HG03439 (cell line): ENCODE measurements around the gene TMEM270.
"Not testable (repeated sequence)": the region's sequence is repeated elsewhere in the genome, so short reads cannot be mapped to it uniquely, and the experiment has no call there.

Experiments
- ATAC-seq: cut with Tn5 transposase; IDR thresholded peaks from one replicate; pipeline ENCODE4 v1.9.1; 2021; ENCODE audit warnings: mild to moderate bottlenecking, moderate library complexity; ENCODE audit not compliant: unreplicated experiment

Gene TMEM270, protein sequence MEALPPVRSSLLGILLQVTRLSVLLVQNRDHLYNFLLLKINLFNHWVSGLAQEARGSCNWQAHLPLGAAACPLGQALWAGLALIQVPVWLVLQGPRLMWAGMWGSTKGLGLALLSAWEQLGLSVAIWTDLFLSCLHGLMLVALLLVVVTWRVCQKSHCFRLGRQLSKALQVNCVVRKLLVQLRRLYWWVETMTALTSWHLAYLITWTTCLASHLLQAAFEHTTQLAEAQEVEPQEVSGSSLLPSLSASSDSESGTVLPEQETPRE

GRCh38 chr7:73860859-73861258, at the start of gene TMEM270:
TSS of gene TMEM270 (plus strand) at chr7:73861159. CDS start at chr7:73861195, 36 bp downstream.
- no peak for ATAC-seq

GRCh38 chr7:73811760-73812168, 49.2 kb upstream of the TMEM270 start:
- no peak for ATAC-seq

GRCh38 chr7:73812996-73813395, 48.0 kb upstream of the TMEM270 start:
- no peak for ATAC-seq

DNA sequence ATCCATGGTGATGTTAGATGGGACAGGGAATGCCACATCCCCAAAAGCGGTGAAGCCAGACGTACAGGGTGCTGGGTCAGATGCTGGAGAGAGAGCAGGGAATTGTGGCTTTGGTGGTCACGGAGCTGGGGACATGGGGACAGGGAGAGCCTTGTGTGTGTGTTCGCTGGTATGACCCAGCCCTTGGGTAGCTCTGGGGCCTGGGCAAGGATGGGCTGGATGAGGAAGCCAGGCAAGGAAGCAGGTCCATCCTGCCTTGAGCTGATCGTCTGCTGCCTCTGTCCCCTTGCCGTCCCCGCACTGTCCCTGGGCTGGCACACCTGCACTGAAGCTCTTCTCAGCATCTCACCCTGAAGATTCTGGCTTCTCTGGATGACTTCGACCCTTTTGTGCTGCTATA, 45.5 kb upstream of the TMEM270 start:
- ATAC-seq, result no peak

DNA sequence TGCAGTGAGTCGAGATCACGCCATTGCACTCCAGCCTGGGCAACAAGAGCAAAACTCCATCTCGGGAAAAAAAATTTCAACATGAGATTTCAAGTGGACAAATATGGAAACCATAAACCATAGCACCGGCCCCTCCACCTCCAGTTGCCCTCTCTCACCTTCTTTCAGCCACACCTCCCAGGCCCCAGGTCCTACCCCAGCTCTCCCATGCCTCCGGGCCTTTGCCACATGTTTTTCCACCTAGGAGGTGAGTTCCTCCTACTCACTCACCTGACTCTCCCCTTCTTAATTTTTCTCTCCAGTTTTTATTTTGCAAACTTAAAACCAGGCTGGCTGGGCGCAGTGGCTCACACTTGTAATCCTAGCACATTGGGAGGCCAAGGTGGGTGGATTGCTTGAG, 43.8 kb upstream of the TMEM270 start:
- ATAC-seq, result no peak

GRCh38 chr7:73820013-73820412, 40.9 kb upstream of the TMEM270 start:
- no peak for ATAC-seq

GRCh38 chr7:73821597-73822285, 39.2 kb upstream of the TMEM270 start:
- not testable (repeated sequence) for ATAC-seq

- no peak for ATAC-seq
Observed at GRCh38 chr7:73822319-73823173, 38.4 kb upstream of the TMEM270 start.

- no peak for ATAC-seq
Observed at GRCh38 chr7:73823257-73823656, 37.7 kb upstream of the TMEM270 start.

- no peak for ATAC-seq
Observed at GRCh38 chr7:73823873-73824592, 36.9 kb upstream of the TMEM270 start.

DNA sequence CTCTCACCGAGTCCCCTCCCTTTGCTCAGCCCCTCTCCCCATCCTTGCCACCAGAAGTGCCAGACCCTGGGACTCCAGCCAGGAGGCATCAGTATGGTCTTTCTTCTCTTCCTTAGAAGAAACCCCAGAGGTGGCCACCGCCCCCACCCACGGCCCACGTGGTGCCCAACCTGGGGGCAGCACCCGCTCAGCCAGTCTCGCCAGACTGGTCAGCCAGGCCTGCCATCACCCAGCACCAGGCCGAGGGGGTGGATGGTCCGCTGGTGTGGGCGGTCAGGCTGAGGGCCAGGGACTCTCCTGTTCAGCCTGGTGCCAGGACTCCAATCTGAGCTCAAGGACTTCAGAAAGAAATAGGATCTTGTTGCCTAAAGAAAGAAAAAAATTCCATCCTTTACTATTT, 36.0 kb upstream of the TMEM270 start:
- no peak for ATAC-seq

- ATAC-seq, result no peak
Observed at GRCh38 chr7:73827567-73828106, 33.3 kb upstream of the TMEM270 start.

- ATAC-seq, result no peak
Observed at GRCh38 chr7:73828107-73828803, 32.7 kb upstream of the TMEM270 start.

GRCh38 chr7:73828972-73829371, 32.0 kb upstream of the TMEM270 start:
- no peak for ATAC-seq

- no peak for ATAC-seq
Observed at GRCh38 chr7:73829505-73829904, 31.5 kb upstream of the TMEM270 start.

GRCh38 chr7:73829921-73830680, 30.9 kb upstream of the TMEM270 start:
- no peak for ATAC-seq

DNA sequence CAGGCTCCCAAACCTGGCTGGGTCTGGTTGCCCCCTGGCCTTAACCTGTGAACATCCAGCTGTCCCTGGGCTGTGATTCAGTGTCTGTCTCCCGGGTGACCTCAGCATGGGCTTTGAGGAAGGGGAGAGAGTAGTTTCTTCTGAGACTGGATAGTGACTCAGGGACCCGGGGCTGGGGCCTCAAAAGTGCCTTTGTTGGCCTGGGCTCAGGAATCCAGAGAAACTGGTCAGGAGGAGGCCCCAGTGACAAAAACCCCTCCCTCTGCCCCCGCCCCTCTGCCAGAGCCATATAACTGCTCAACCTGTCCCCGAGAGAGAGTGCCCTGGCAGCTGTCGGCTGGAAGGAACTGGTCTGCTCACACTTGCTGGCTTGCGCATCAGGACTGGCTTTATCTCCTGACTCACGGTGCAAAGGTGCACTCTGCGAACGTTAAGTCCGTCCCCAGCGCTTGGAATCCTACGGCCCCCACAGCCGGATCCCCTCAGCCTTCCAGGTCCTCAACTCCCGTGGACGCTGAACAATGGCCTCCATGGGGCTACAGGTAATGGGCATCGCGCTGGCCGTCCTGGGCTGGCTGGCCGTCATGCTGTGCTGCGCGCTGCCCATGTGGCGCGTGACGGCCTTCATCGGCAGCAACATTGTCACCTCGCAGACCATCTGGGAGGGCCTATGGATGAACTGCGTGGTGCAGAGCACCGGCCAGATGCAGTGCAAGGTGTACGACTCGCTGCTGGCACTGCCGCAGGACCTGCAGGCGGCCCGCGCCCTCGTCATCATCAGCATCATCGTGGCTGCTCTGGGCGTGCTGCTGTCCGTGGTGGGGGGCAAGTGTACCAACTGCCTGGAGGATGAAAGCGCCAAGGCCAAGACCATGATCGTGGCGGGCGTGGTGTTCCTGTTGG, 30.0 kb upstream of the TMEM270 start, which contains the start of gene CLDN4:
Gene CLDN4, plus strand, starts transcription at position 316 of the 903 bp plus-strand sequence. Its CDS starts 206 bp downstream, at position 522.
- no peak for ATAC-seq

DNA sequence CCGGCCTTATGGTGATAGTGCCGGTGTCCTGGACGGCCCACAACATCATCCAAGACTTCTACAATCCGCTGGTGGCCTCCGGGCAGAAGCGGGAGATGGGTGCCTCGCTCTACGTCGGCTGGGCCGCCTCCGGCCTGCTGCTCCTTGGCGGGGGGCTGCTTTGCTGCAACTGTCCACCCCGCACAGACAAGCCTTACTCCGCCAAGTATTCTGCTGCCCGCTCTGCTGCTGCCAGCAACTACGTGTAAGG, 29.4 kb upstream of the TMEM270 start:
- no peak for ATAC-seq
